PC-9 (cell line): Measurements from ENCODE around the gene FILIP1L.

Experiments
- EZH2 ChIP-seq: fragments of 200-600 bp; sonication (generic); IDR thresholded peaks from 2 replicates; pipeline ENCODE4 v1.8.0; 2017; ENCODE audit warnings: antibody characterized with exemption, low read depth
- TF ChIP-seq, protein P1 (sequence below): fragments of 200-600 bp; sonication (generic); conservative IDR thresholded peaks from 2 replicates; pipeline ENCODE4 v1.6.1; 2017; ENCODE audit warnings: mixed run types, antibody characterized with exemption, mild to moderate bottlenecking, moderate library complexity

DNA sequence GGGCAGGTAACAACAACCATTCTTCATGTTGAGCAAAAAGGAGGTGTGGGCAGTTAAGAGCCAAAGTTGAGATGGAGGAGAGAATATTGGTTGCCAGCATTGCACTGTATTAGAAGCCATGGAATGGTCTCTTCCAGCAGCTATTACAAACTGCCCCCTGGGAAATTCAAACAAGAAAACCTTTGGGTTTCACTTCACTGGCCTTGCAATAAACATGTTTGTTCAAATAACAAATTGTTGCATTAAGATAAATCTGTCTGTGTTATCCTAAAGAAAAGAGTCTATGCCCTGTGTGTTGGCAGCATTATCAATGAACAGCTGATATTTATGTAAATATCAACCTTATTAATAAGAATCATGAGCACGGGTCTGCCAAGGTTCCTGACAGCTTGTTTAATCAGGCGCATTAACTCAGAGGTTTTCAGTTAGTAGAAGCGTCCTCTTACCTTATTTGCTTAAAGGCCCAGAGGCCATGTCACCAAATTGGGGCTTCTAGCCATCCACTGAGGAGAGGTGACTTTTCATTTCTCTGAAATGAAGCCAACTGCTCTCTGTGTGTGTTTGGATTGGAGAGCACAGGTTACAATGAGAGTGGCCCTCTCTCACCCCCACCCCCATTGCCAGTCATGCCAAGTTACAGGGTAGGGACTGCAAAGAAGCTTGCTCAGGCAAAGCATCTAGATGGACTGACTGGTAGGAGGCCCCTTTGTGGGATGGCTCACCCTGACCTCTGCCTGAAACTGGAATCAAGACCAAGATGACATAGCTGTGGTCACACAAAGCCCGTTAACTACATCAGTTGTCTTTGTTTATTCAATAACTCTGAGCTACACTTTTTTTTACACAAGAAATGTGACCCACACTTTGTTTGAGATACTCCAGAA, 10.5 kb downstream of the FILIP1L start:
- TF ChIP-seq, protein P1, sequence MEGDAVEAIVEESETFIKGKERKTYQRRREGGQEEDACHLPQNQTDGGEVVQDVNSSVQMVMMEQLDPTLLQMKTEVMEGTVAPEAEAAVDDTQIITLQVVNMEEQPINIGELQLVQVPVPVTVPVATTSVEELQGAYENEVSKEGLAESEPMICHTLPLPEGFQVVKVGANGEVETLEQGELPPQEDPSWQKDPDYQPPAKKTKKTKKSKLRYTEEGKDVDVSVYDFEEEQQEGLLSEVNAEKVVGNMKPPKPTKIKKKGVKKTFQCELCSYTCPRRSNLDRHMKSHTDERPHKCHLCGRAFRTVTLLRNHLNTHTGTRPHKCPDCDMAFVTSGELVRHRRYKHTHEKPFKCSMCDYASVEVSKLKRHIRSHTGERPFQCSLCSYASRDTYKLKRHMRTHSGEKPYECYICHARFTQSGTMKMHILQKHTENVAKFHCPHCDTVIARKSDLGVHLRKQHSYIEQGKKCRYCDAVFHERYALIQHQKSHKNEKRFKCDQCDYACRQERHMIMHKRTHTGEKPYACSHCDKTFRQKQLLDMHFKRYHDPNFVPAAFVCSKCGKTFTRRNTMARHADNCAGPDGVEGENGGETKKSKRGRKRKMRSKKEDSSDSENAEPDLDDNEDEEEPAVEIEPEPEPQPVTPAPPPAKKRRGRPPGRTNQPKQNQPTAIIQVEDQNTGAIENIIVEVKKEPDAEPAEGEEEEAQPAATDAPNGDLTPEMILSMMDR, result no peak
- no peak for TF ChIP-seq EZH2
